Brain pericyte (primary cell): Measurements from ENCODE around the gene GPR158.

Experiments
- DNase-seq: peaks from one replicate; pipeline ENCODE4 v3.0.0-alpha.2; 2012; ENCODE audit warnings: low read depth, low spot score

Gene GPR158

GRCh38 chr10:25498645-25499044 lies 323.8 kb downstream of the GPR158 start:
- DNase-seq: no peak

- DNase-seq: no peak
Observed at GRCh38 chr10:25501912-25502311, 327.1 kb downstream of the GPR158 start.

- DNase-seq: no peak
Observed at GRCh38 chr10:25502453-25502852, 327.7 kb downstream of the GPR158 start.

GRCh38 chr10:25504306-25504705 lies 329.5 kb downstream of the GPR158 start:
- no peak for DNase-seq

- DNase-seq: no peak
Observed at GRCh38 chr10:25504838-25505237, 330.0 kb downstream of the GPR158 start.

GRCh38 chr10:25505466-25505865 lies 330.7 kb downstream of the GPR158 start:
- no peak for DNase-seq

- no peak for DNase-seq
Observed at GRCh38 chr10:25506821-25507335, 332.1 kb downstream of the GPR158 start.

- DNase-seq: no peak
Observed at GRCh38 chr10:25508112-25508815, 333.5 kb downstream of the GPR158 start.

- no peak for DNase-seq
Observed at GRCh38 chr10:25509151-25509550, 334.4 kb downstream of the GPR158 start.

GRCh38 chr10:25522294-25522693 lies 347.5 kb downstream of the GPR158 start:
- DNase-seq: no peak

- DNase-seq: no peak
Observed at GRCh38 chr10:25522946-25523608, 348.3 kb downstream of the GPR158 start.

GRCh38 chr10:25530306-25530705 lies 355.5 kb downstream of the GPR158 start:
- DNase-seq: no peak

GRCh38 chr10:25531457-25532061 lies 356.8 kb downstream of the GPR158 start:
- no peak for DNase-seq

- no peak for DNase-seq
Observed at GRCh38 chr10:25532213-25532612, 357.4 kb downstream of the GPR158 start.

GRCh38 chr10:25536027-25536426 lies 361.2 kb downstream of the GPR158 start:
- DNase-seq: no peak

GRCh38 chr10:25547382-25547781 lies 372.6 kb downstream of the GPR158 start:
- DNase-seq: no peak

GRCh38 chr10:25552283-25552919 lies 377.6 kb downstream of the GPR158 start:
- no peak for DNase-seq

GRCh38 chr10:25555865-25556264 lies 381.1 kb downstream of the GPR158 start:
- no peak for DNase-seq

- no peak for DNase-seq
Observed at GRCh38 chr10:25556457-25556856, 381.7 kb downstream of the GPR158 start.

- no peak for DNase-seq
Observed at GRCh38 chr10:25557136-25557535, 382.3 kb downstream of the GPR158 start.

GRCh38 chr10:25561758-25562157 lies 387.0 kb downstream of the GPR158 start:
- no peak for DNase-seq

GRCh38 chr10:25562547-25562946 lies 387.7 kb downstream of the GPR158 start:
- no peak for DNase-seq
